Activated T-cell treated with anti-CD3 and anti-CD28 coated beads, Interleukin-2, amount 50 U/mL, for 1 hour (primary cell): ENCODE results near the gene PPP2R5E.
"Not testable (repeated sequence)": the region's sequence is repeated elsewhere in the genome, so short reads cannot be mapped to it uniquely, and the experiment has no call there.

ENCODE experiments used
- DNase-seq: peaks from one replicate; pipeline ENCODE4 v3.0.0-alpha.2; 2020

The PPP2R5E gene

GRCh38 chr14:63426838-63427352, 116.3 kb downstream of the PPP2R5E start:
- DNase-seq, result no peak

GRCh38 chr14:63423889-63424288, 119.3 kb downstream of the PPP2R5E start:
- no peak for DNase-seq

GRCh38 chr14:63423381-63423780, 119.8 kb downstream of the PPP2R5E start:
- no peak for DNase-seq

DNA sequence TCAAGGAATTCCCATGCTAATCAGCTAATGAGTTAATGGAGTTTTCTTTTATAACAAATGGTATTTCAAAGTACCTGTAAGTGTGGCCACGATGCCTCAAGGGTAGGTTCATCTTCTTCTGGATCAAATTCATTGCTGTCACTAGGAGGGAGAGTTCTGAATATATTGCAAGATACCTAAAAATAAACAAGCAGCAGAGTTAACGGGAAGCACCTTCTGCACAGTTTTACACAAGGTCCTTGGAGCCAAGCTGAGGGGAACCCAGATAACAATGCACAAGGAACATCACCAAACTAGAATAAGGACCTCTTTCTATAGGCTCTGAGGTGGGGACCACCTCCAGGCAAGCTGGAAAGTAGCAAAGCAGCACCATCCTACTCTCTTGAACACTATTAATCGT, 121.3 kb downstream of the PPP2R5E start:
- DNase-seq, result no peak

- no peak for DNase-seq
These were observed 122.0 kb downstream of the PPP2R5E start for GRCh38 chr14:63421226-63421625.

GRCh38 chr14:63418020-63418419, 125.2 kb downstream of the PPP2R5E start:
- DNase-seq, result no peak

DNA sequence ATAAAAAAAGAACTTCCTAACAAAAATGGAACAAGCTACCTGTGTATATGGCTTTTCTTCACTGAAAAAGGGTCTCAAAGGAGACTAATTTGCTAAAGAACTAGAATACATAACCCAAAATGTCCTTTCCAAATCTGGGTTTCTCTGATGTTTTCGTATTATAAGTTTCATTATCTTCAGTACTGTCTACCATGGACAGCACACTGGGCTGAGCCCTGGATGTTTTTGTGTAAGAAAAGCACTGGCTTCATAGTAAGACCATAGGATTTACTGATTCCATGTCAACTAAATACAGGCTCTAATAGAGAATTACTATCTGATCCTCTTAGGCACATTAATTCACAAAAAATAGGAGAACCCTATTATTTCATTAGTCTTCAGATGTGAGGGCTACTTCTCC, 130.2 kb downstream of the PPP2R5E start:
- DNase-seq, result no peak

GRCh38 chr14:63406333-63406732, 136.8 kb downstream of the PPP2R5E start:
- DNase-seq, result no peak

DNA sequence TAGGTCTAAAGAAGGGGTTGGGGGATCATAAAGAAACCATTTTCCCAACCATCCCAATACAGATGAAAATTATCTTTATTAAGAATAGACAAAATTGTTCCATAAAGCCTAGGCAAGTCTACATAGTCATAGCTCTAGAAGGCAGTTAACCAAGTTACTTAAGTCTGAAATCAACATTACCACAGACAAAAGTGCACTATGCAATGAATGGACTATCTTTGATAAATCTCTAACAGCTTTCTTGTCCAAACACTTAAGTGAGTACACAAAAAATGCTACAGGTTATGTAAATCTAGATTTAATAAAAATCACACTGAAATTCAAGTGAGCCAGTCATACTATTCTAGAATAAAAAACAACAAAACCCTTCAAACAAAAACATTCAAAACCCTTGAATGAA, 137.5 kb downstream of the PPP2R5E start:
- no peak for DNase-seq

GRCh38 chr14:63404906-63405305, 138.3 kb downstream of the PPP2R5E start:
- no peak for DNase-seq

GRCh38 chr14:63401646-63402045, 141.5 kb downstream of the PPP2R5E start:
- DNase-seq, result no peak

DNA sequence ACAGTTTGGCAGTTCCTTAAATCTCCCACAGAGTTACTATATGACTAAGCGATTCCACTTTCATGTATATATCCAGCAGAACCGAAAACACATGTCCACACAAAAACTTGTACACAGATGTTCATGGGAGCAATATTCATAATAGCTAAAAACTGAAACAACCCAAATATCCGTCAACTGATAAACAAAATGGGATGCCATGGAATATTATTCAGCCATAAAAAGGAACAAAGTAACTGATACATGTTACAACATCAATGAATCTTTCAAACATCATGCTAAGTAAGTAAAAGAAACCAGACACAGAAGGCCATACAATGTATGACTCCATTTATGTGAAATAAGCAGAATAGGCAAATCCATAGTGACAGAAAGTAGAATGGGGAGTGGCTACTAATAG, 144.2 kb downstream of the PPP2R5E start:
- no peak for DNase-seq

GRCh38 chr14:63394841-63395240, 148.3 kb downstream of the PPP2R5E start:
- DNase-seq, result no peak

DNA sequence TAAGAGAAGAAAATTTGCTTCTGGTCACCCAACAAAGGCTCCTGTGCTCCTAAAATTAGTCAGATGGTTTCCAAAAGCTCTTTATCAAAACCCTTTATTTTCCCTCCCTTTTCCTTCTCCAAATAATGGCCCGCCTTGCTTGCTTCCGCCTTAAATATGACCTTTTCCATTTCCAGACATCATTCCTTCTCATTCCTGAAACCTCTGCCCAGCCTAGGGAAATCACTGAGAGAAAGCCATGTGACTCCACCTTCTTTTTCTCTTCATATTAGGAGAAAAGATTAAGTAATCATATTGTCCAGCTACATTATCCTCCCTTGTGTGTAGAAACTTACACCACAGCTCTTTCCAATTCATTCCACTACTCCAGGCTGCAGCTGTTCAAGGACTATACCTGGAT, 148.7 kb downstream of the PPP2R5E start:
- DNase-seq, result no peak

DNA sequence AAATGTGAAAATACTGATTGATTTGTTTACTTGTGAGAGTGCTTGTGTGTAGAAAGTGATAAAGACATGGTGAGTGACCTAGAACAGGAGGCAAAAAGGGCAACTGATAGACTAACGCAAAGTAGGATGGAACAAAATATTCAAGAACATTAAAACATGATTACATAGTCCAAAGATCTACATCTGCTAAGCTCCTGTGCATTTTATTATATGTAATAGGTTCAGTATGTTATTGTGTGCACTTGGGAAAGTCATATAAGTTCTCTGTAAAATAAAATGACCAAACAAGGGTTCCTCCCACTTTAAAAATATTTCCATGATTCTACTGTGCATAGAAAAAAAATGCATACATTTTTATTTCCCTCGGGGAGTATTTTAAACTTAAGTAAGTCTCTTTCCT, 150.2 kb downstream of the PPP2R5E start:
- DNase-seq, result no peak

DNA sequence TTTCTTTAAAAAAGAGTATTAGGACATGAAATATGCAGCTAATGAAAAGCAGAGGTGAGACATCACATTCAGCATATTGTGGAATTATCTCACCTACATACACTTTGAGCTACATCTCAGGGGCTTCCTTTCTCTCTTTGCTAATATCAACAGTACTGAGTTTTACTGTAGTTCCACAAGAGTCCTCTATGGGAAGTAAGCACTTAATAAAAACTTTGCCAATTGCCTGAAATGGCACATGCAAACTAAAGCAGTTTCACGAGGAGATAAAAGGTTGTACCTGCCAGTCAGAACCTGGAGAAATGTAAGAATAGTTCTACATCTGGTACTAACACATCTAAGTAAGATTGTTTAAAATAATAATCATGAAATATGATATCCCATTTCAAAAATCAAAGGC, 150.9 kb downstream of the PPP2R5E start:
- no peak for DNase-seq

- peak; percentile 53 for DNase-seq
These were observed 154.3 kb downstream of the PPP2R5E start for GRCh38 chr14:63388766-63389431.

DNA sequence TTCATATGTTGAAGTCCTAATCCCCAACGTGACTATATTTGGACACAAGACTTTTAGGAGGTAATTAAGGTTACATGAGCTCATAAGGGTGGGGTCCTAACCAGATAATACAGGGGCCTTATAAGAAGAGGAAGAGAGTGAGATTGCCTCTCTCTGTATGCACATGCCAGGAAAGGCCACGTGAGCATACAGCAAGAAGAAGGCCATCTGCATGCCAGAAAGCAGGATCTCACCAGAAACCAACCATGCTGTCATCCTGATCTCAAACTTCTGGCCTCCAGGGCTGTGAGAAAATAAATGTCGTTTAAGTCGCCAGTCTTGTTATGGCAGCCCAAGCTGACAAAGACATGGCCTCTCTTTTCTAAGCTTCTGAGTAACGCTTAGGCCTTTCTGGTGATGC, 155.5 kb downstream of the PPP2R5E start:
- DNase-seq, result no peak

GRCh38 chr14:63383776-63384367, 159.3 kb downstream of the PPP2R5E start:
- DNase-seq, result no peak

- DNase-seq, result no peak
These were observed 164.7 kb downstream of the PPP2R5E start for GRCh38 chr14:63378444-63378843.

DNA sequence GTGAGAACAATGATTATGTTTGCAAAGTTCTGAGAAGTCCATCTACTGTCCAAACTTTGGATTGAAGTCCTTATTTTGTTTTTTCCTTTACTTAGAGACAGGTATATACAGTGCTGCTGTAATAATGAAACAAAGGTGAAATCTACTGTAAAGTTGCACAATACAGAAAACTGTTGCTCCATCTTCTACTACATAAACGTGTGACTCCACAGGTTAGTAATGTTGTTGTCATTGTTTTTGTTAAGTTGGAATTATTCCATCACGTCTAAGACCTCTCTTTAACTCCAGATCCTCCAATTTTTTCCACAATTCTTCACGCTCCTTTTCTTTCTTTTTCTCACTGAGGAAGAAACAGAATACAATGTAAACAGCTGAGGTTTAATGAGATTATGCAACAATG, 167.4 kb downstream of the PPP2R5E start:
- DNase-seq, result no peak

GRCh38 chr14:63371613-63372012, 171.6 kb downstream of the PPP2R5E start:
- not testable (repeated sequence) for DNase-seq

GRCh38 chr14:63371033-63371432, 172.1 kb downstream of the PPP2R5E start:
- DNase-seq, result no peak

GRCh38 chr14:63367742-63368364, 175.3 kb downstream of the PPP2R5E start:
- DNase-seq, result no peak
